HL-60 (cell line): ENCODE results near the gene HTATIP2.

Experiments used
- GABPA ChIP-seq: IDR thresholded peaks from 2 replicates; pipeline ENCODE4 v1.6.1; 2012; ENCODE audit warnings: low read depth
- POLR2AphosphoS5 ChIP-seq: IDR thresholded peaks from 2 replicates; pipeline ENCODE4 v1.6.1; 2012; ENCODE audit warnings: low read depth
- SPI1 ChIP-seq: IDR thresholded peaks from 2 replicates; pipeline ENCODE4 v1.6.1; 2012; ENCODE audit warnings: low read depth, mild to moderate bottlenecking, borderline replicate concordance
- TF ChIP-seq, protein P1 (sequence below): IDR thresholded peaks from one replicate; pipeline ENCODE4 v1.5.1; 2011; ENCODE audit warnings: low read length, control low read depth, inconsistent platforms; ENCODE audit not compliant: insufficient read depth
- TF ChIP-seq, protein P2 (sequence below): IDR thresholded peaks from 2 replicates; pipeline ENCODE4 v1.6.1; 2012; ENCODE audit warnings: low read depth; ENCODE audit not compliant: insufficient replicate concordance

DNA sequence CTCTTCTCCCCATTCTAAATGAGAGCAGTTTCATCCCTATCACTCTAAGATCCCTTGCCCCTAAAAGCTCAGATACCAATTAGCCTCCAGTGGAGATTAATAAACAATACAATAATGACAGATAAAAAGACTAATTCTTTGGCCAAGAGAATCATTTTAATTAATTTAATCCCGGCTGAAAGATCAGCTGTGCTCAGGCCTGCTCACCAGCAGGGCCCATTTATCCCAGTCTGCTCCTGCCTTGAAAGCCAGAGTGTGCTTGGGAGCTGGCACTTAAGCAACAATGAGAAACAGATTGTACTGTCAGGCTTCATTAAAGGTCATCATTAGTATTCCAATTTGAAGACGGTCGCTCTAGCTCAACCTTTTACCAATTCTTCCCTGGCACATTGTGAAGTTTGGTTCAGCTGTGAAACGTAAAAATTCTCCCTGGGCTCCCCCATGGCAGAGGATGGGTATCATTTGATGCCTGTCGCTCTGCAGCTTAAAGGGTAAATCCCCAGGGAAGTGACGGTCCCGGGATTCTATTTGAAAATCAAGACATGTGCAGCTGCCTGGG is 36.1 kb upstream of the HTATIP2 start:
- TF ChIP-seq, protein P1, sequence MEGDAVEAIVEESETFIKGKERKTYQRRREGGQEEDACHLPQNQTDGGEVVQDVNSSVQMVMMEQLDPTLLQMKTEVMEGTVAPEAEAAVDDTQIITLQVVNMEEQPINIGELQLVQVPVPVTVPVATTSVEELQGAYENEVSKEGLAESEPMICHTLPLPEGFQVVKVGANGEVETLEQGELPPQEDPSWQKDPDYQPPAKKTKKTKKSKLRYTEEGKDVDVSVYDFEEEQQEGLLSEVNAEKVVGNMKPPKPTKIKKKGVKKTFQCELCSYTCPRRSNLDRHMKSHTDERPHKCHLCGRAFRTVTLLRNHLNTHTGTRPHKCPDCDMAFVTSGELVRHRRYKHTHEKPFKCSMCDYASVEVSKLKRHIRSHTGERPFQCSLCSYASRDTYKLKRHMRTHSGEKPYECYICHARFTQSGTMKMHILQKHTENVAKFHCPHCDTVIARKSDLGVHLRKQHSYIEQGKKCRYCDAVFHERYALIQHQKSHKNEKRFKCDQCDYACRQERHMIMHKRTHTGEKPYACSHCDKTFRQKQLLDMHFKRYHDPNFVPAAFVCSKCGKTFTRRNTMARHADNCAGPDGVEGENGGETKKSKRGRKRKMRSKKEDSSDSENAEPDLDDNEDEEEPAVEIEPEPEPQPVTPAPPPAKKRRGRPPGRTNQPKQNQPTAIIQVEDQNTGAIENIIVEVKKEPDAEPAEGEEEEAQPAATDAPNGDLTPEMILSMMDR: no peak
- no peak for TF ChIP-seq POLR2AphosphoS5
- TF ChIP-seq GABPA: no peak
- TF ChIP-seq, protein P2, sequence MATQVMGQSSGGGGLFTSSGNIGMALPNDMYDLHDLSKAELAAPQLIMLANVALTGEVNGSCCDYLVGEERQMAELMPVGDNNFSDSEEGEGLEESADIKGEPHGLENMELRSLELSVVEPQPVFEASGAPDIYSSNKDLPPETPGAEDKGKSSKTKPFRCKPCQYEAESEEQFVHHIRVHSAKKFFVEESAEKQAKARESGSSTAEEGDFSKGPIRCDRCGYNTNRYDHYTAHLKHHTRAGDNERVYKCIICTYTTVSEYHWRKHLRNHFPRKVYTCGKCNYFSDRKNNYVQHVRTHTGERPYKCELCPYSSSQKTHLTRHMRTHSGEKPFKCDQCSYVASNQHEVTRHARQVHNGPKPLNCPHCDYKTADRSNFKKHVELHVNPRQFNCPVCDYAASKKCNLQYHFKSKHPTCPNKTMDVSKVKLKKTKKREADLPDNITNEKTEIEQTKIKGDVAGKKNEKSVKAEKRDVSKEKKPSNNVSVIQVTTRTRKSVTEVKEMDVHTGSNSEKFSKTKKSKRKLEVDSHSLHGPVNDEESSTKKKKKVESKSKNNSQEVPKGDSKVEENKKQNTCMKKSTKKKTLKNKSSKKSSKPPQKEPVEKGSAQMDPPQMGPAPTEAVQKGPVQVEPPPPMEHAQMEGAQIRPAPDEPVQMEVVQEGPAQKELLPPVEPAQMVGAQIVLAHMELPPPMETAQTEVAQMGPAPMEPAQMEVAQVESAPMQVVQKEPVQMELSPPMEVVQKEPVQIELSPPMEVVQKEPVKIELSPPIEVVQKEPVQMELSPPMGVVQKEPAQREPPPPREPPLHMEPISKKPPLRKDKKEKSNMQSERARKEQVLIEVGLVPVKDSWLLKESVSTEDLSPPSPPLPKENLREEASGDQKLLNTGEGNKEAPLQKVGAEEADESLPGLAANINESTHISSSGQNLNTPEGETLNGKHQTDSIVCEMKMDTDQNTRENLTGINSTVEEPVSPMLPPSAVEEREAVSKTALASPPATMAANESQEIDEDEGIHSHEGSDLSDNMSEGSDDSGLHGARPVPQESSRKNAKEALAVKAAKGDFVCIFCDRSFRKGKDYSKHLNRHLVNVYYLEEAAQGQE: no peak
- TF ChIP-seq SPI1: no peak
